H9 (cell line): Measurements from ENCODE around the gene CPXM1. TPM values are rescaled to one million over a fixed set of nuclear protein-coding genes. Genes with fewer than 3 reads are reported as not detected.

ENCODE experiments used
- DNase-seq: peaks from one replicate; pipeline ENCODE4 v3.0.0-alpha.2; 2017
- H2AFZ ChIP-seq: one replicate; pipeline ENCODE4 v1.6.1; 2013; ENCODE audit warnings: mild to moderate bottlenecking, low read length, control low read depth, moderate library complexity
- H2AK5ac ChIP-seq: 2 replicates; pipeline ENCODE4 v1.6.1; 2013; ENCODE audit warnings: low read length, control low read depth, mixed read lengths; ENCODE audit not compliant: insufficient read length
- H2BK120ac ChIP-seq: one replicate; pipeline ENCODE4 v1.6.1; 2013; ENCODE audit warnings: low read depth, mild to moderate bottlenecking, low read length, control low read depth, inconsistent platforms; ENCODE audit not compliant: poor library complexity, severe bottlenecking
- H2BK12ac ChIP-seq: 2 replicates; pipeline ENCODE4 v1.6.1; 2013; ENCODE audit warnings: low read length, control low read depth, mixed read lengths, low read depth; ENCODE audit not compliant: insufficient read length
- H2BK15ac ChIP-seq: 2 replicates; pipeline ENCODE4 v1.6.1; 2013; ENCODE audit warnings: low read depth, low read length, control low read depth
- H2BK20ac ChIP-seq: one replicate; pipeline ENCODE4 v1.6.1; 2013; ENCODE audit warnings: low read depth, mild to moderate bottlenecking, low read length, control low read depth, inconsistent platforms; ENCODE audit not compliant: poor library complexity, severe bottlenecking
- H2BK5ac ChIP-seq: 2 replicates; pipeline ENCODE4 v1.6.1; 2013; ENCODE audit warnings: low read length, control low read depth, mixed read lengths; ENCODE audit not compliant: insufficient read length
- H3K14ac ChIP-seq: 2 replicates; pipeline ENCODE4 v1.6.1; 2013; ENCODE audit warnings: low read length, control low read depth; ENCODE audit not compliant: insufficient read depth
- H3K18ac ChIP-seq: 2 replicates; pipeline ENCODE4 v1.6.1; 2013; ENCODE audit warnings: low read depth, mild to moderate bottlenecking, mixed read lengths, low read length, control low read depth; ENCODE audit not compliant: insufficient read length
- H3K23ac ChIP-seq: 2 replicates; pipeline ENCODE4 v1.6.1; 2013; ENCODE audit warnings: low read length, control low read depth, mixed read lengths, low read depth; ENCODE audit not compliant: insufficient read length
- H3K23me2 ChIP-seq: 2 replicates; pipeline ENCODE4 v1.6.1; 2013; ENCODE audit warnings: low read depth, mild to moderate bottlenecking, mixed read lengths, low read length, control low read depth; ENCODE audit not compliant: insufficient read length, poor library complexity, severe bottlenecking
- H3K27ac ChIP-seq: 2 replicates; pipeline ENCODE4 v1.5.1; 2013; ENCODE audit warnings: low read length, control low read depth, mixed read lengths, low read depth; ENCODE audit not compliant: insufficient read length
- H3K27me3 ChIP-seq: 2 replicates; pipeline ENCODE4 v1.6.1; 2013; ENCODE audit warnings: low read length, control low read depth, inconsistent platforms; ENCODE audit not compliant: insufficient read depth
- H3K4ac ChIP-seq: 2 replicates; pipeline ENCODE4 v1.6.1; 2013; ENCODE audit warnings: low read depth, mild to moderate bottlenecking, control low read depth, inconsistent platforms, low read length, moderate library complexity
- H3K4me1 ChIP-seq: 2 replicates; pipeline ENCODE4 v1.6.1; 2013; ENCODE audit warnings: low read length, control low read depth, inconsistent platforms; ENCODE audit not compliant: insufficient read depth
- H3K4me2 ChIP-seq: 2 replicates; pipeline ENCODE4 v1.6.1; 2013; ENCODE audit warnings: low read length, control low read depth, mixed read lengths; ENCODE audit not compliant: insufficient read length, insufficient read depth
- H3K56ac ChIP-seq: 2 replicates; pipeline ENCODE4 v1.6.1; 2013; ENCODE audit warnings: low read depth, mild to moderate bottlenecking, mixed read lengths, low read length, control low read depth; ENCODE audit not compliant: insufficient read length
- H3K79me1 ChIP-seq: 2 replicates; pipeline ENCODE4 v1.6.1; 2013; ENCODE audit warnings: low read depth, mild to moderate bottlenecking, moderate library complexity, low read length, control low read depth, inconsistent platforms; ENCODE audit not compliant: insufficient read depth, poor library complexity, severe bottlenecking
- H3K79me2 ChIP-seq: 2 replicates; pipeline ENCODE4 v1.6.1; 2013; ENCODE audit warnings: low read length, control low read depth, inconsistent platforms; ENCODE audit not compliant: insufficient read depth
- H3K9ac ChIP-seq: 2 replicates; pipeline ENCODE4 v1.6.1; 2013; ENCODE audit warnings: low read length, control low read depth, mixed read lengths; ENCODE audit not compliant: insufficient read length; ENCODE audit errors: extremely low read depth
- H3K9me3 ChIP-seq: one replicate; pipeline ENCODE4 v1.6.1; 2013; ENCODE audit warnings: low read depth, low read length, inconsistent platforms; ENCODE audit not compliant: control insufficient read depth
- H3T11ph ChIP-seq: one replicate; pipeline ENCODE4 v1.6.1; 2013; ENCODE audit warnings: mild to moderate bottlenecking, low read length, control low read depth, inconsistent platforms
- H4K20me1 ChIP-seq: one replicate; pipeline ENCODE4 v1.6.1; 2013; ENCODE audit not compliant: control insufficient read depth, insufficient read length, insufficient read depth
- H4K5ac ChIP-seq: 2 replicates; pipeline ENCODE4 v1.6.1; 2013; ENCODE audit warnings: low read depth, mild to moderate bottlenecking, mixed read lengths, low read length, control low read depth; ENCODE audit not compliant: insufficient read length
- H4K8ac ChIP-seq: replicated peaks from 2 replicates; pipeline ENCODE4 v1.6.1; 2013; ENCODE audit warnings: low read length, control low read depth, mixed read lengths, low read depth; ENCODE audit not compliant: insufficient read length
- H4K91ac ChIP-seq: 2 replicates; pipeline ENCODE4 v1.6.1; 2013; ENCODE audit warnings: low read depth, mild to moderate bottlenecking, moderate library complexity, mixed read lengths, low read length, control low read depth; ENCODE audit not compliant: insufficient read length
- H3K27ac Mint-ChIP-seq, 3 experiments: 2 replicates in 2 of 3; 3 replicates in 1 of 3; pipeline ENCODE4 v1.8.0; 2020 to 2021; ENCODE audit warnings: mixed read lengths in 3 of 3, mild to moderate bottlenecking in 1 of 3, moderate library complexity in 1 of 3
- H3K27me3 Mint-ChIP-seq: 2 replicates; pipeline ENCODE4 v1.8.0; 2021; ENCODE audit warnings: low read depth, mild to moderate bottlenecking, moderate library complexity, mixed read lengths
- H3K36me3 Mint-ChIP-seq, 3 experiments: 2 replicates in 2 of 3; 3 replicates in 1 of 3; pipeline ENCODE4 v1.8.0; 2020 to 2021; ENCODE audit warnings: low read depth in 3 of 3, mixed read lengths in 3 of 3; ENCODE audit not compliant: insufficient read depth in 1 of 3
- H3K4me1 Mint-ChIP-seq, 2 experiments: 2 replicates each; pipeline ENCODE4 v1.8.0; 2020; ENCODE audit warnings: mixed read lengths in 2 of 2
- H3K4me3 Mint-ChIP-seq, 2 experiments: 2 replicates in 1 of 2; 3 replicates in 1 of 2; pipeline ENCODE4 v1.8.0; 2020 to 2021; ENCODE audit warnings: mild to moderate bottlenecking in 2 of 2, mixed read lengths in 2 of 2, moderate library complexity in 1 of 2
- H3K9me3 Mint-ChIP-seq, 2 experiments: 2 replicates in 1 of 2; 3 replicates in 1 of 2; pipeline ENCODE4 v1.8.0; 2020; ENCODE audit warnings: mild to moderate bottlenecking in 2 of 2, mixed read lengths in 2 of 2, moderate library complexity in 1 of 2
- WGBS: extraction: QIAGEN DNeasy Blood & Tissue Kit; methylation state at CpG from one replicate; pipeline ENCODE4 v1.1.7; 2013; ENCODE audit warnings: missing lambda C conversion rate, low lambda C conversion rate, mixed read lengths; ENCODE audit not compliant: insufficient read length; ENCODE audit errors: extremely low coverage; 5-methylcytosine and 5-hydroxymethylcytosine counted together
- total RNA-seq: library from RNA; stranded (reverse); gene quantifications from 2 replicates; pipeline ENCODE4 v1.2.1, GENCODE V29; 2021
- TF ChIP-seq, protein P1 (sequence below): fragments of 200-600 bp; sonication (generic); conservative IDR thresholded peaks from 3 replicates; pipeline ENCODE4 v1.8.0; 2021; ENCODE audit warnings: antibody characterized with exemption, mild to moderate bottlenecking

The CPXM1 gene
- total RNA-seq, 1 experiment from 2014 or later, result 69.0 TPM

DNA sequence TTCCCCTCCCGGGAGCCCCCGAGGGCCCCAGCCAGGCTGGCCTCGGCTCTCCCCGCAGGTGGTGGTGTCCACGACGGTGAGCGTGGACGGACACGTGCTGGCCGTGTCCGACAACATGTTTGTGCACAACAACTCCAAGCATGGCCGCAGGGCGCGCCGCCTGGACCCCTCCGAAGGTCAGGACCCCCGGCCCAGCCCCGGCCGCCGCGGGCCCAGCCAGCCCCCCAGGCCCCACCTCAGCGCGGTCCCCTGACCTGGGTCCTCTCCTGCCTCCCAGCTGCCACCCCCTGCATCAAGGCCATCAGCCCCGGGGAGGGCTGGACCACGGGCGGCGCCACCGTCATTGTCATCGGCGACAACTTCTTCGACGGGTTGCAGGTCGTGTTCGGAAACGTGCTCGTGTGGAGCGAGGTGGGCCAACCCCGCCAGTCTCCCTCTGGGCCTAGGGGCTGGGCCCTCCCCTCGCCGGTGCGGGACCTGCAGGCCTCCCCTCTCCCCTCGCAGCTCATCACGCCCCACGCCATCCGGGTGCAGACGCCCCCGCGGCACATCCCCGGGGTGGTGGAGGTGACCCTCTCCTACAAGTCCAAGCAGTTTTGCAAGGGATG, 51.0 kb downstream of the CPXM1 start:
- Histone ChIP-seq H4K8ac (no peak overlapping the region), H3K79me2 (no peaks in the 10 kb centered on the region), H3K18ac (peak overlapping the region; percentile 11), H2BK20ac (no peak overlapping the region), H3K4me1 (no peaks in the 10 kb centered on the region; the same call in 1 of the 2 replicates), H4K91ac (no peak overlapping the region), H3K56ac (no peak overlapping the region), H2BK5ac (no peak overlapping the region), H3K14ac (no peak overlapping the region; the same call in 1 of the 2 replicates), H3K27ac (no peak overlapping the region), H2BK12ac (no peak overlapping the region), H3K9me3 (no peaks in the 10 kb centered on the region), H4K20me1 (no peaks in the 10 kb centered on the region), H3K4ac (no peak overlapping the region), H3K27me3 (peaks cover 48% of the 10 kb centered on the region), H3T11ph (no peak overlapping the region), H3K4me2 (peak overlapping the region; percentile 55), H2AFZ (no peak overlapping the region), H3K23me2 (peaks cover 28% of the 10 kb centered on the region), H3K79me1 (no peaks in the 10 kb centered on the region), H4K5ac (no peak overlapping the region), H2BK120ac (no peak overlapping the region), H3K9ac (no peak overlapping the region), H3K23ac (no peak overlapping the region), H2AK5ac (no peak overlapping the region), H2BK15ac (no peak overlapping the region)
- H3K27me3 Mint-ChIP-seq, result peaks cover 91% of the 10 kb centered on the region
- no peak overlapping the region for H3K27ac Mint-ChIP-seq
- WGBS, result no CpG with 5 or more reads among the region's 49 CpGs
- H3K4me3 Mint-ChIP-seq, result peak overlapping the region; percentile 48 to 82; a peak in 4 of 5 replicates
- no peak for DNase-seq
- TF ChIP-seq, protein P1, sequence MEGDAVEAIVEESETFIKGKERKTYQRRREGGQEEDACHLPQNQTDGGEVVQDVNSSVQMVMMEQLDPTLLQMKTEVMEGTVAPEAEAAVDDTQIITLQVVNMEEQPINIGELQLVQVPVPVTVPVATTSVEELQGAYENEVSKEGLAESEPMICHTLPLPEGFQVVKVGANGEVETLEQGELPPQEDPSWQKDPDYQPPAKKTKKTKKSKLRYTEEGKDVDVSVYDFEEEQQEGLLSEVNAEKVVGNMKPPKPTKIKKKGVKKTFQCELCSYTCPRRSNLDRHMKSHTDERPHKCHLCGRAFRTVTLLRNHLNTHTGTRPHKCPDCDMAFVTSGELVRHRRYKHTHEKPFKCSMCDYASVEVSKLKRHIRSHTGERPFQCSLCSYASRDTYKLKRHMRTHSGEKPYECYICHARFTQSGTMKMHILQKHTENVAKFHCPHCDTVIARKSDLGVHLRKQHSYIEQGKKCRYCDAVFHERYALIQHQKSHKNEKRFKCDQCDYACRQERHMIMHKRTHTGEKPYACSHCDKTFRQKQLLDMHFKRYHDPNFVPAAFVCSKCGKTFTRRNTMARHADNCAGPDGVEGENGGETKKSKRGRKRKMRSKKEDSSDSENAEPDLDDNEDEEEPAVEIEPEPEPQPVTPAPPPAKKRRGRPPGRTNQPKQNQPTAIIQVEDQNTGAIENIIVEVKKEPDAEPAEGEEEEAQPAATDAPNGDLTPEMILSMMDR, result no peak
- peaks cover 33 to 49% of the 10 kb centered on the region in 2 experiments for H3K4me1 Mint-ChIP-seq
- no peaks in the 10 kb centered on the region; a peak in 2 of 5 replicates for H3K9me3 Mint-ChIP-seq
- H3K36me3 Mint-ChIP-seq, result no peaks in the 10 kb centered on the region; a peak in 1 of 7 replicates
